CD4-positive, alpha-beta T cell treated with Interleukin-15 for 1 hour (primary cell): Measurements from ENCODE around the gene SLC4A2.
A peak's percentile ranks its signal among the peaks of the same experiment; 100 is the strongest.
"Not testable (repeated sequence)": the region's sequence is repeated elsewhere in the genome, so short reads cannot be mapped to it uniquely, and the experiment has no call there.

Experiments used
- DNase-seq: peaks from one replicate; pipeline ENCODE4 v3.0.0-alpha.2; 2020

Gene SLC4A2

GRCh38 chr7:151026771-151027727 lies 32.3 kb upstream of the SLC4A2 start:
- DNase-seq = not testable (repeated sequence)

DNA sequence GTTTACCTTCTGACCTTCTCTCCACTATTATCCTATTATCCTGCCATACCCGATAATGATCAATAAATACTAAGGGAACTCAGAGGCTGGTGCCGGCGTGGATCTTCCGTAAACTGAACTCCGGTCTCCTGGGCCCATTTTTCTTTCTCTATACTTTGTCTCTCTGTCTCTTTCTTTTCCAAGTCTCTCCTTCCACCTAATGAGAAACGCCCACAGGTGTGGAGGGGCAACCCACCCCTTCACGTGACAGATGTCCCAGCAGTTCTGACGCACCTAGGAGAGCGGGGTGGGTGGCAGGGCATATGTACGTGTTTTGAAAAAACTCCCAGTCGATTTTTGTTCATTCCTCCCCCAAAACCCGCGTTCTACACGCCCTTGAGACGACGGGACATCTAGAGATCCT lies 31.7 kb upstream of the SLC4A2 start:
- not testable (repeated sequence) for DNase-seq

DNA sequence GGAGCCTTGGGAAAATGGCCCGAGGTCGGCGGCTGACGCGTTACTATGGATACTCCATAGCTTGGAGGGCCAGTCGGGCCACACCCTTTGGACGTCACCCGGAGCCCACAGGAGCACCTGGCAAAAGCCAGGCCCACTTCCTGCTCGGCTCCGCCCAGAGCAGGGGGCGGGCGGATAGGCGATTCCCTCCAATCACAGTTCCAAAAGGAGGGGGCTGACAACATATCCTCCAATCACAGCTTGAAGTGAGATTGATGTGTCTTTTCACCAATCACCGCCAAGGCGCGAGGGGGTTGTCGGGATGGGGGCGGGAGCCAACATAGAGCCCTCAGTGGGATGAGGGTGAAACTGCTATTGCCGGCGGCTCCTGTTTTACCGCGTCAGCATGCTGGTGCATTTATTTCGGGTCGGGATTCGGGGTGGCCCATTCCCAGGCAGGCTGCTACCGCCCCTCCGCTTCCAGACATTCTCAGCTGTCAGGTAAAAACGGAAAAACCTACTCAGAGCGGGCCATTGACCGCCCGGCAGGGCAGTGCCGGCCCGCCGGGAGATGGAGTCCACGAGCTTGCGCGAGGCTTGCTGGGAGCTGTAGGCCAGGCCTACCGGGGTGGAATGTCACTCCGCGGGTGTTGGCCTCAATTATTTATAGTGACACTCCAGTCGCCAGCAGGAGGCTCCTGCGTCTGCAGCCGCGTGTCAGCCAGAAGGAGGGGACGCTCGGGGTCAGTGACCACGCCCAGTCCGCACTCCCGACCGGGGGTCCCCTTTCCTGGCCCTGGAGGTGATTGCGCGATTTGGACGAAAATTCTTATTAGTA lies 31.1 kb upstream of the SLC4A2 start, which contains the start of gene ABCB8:
ABCB8 (plus strand) TSS at position 320 of the 817 bp plus-strand sequence; CDS start at position 386, 66 bp downstream.
- peak; percentile 99 for DNase-seq

- DNase-seq = no peak
Observed at GRCh38 chr7:151028948-151029501, 30.4 kb upstream of the SLC4A2 start.

- no peak for DNase-seq
Observed at GRCh38 chr7:151031011-151031410, 28.4 kb upstream of the SLC4A2 start.

GRCh38 chr7:151032936-151033863 lies 26.2 kb upstream of the SLC4A2 start:
- DNase-seq = no peak

- DNase-seq = no peak
Observed at GRCh38 chr7:151033864-151034249, 25.5 kb upstream of the SLC4A2 start.

GRCh38 chr7:151034312-151035025 lies 24.9 kb upstream of the SLC4A2 start:
- DNase-seq = no peak

GRCh38 chr7:151035026-151035717 lies 24.2 kb upstream of the SLC4A2 start:
- no peak for DNase-seq

DNA sequence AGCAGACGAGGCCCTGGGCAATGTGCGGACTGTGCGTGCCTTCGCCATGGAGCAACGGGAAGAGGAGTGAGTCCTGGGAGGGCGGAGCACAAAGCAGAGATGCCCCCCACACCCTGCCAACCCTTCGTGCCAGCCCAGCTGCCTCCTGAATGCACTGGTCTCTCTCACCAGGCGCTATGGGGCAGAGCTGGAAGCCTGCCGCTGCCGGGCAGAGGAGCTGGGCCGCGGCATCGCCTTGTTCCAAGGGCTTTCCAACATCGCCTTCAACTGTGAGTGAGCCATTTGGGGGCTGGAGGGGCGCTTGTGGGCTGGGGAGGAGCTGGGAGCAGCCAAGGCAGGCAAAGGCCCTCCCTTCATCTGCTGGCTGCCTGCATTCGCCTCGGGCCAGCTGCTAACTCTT lies 23.5 kb upstream of the SLC4A2 start:
- no peak for DNase-seq

- DNase-seq = peak; percentile 75
Observed at GRCh38 chr7:151038951-151039849, 20.2 kb upstream of the SLC4A2 start.

DNA sequence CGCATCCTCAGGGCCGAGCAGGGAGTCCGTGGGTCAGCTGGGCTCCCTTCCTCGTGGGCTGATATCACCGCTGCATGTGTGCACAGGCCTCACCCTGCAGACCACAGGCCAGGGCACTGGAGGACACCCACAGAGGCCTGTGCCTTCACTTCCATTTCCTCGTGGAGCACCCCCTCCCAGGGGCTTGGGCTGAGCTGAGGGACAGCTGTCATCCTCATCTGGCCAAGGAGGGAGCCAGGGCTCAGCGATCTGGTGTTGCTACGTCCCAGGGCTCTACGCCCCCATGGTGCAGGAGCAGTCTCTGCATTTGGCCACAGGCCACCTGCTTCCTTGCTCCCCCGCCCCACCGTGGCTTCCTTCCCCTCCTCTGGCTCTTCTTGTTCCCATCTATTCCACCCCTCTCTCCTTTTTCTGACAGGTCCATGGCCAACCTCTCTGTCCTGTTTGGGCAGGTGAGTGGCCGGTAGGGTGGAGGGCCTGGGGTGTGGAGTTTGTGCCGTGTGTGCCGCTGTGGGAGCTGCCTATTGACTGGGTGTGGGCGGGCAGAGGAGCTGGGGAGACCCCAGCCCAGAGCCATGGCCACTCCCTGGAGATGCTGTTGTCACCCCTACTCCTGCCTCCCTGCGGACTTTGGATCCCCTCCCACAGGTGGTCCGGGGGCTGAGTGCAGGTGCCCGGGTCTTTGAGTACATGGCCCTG lies 19.4 kb upstream of the SLC4A2 start:
- no peak for DNase-seq

GRCh38 chr7:151040616-151041375 lies 18.6 kb upstream of the SLC4A2 start:
- DNase-seq = no peak

DNA sequence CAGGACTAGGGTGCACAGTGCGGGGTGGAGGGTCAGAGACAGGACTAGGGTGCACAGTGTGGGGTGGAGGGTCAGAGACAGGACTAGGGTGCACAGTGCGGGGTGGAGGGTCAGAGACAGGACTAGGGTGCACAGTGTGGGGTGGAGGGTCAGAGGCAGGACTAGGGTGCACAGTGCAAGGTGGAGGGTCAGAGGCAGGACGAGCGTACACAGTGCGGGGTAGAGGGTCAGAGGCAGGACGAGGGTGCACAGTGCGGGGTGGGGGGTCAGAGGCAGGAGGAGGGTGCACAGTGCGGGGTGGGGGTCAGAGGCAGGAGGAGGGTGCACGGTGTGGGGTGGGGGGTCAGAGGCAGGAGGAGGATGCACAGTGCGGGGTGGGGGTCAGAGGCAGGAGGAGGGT lies 15.9 kb upstream of the SLC4A2 start:
- not testable (repeated sequence) for DNase-seq

DNA sequence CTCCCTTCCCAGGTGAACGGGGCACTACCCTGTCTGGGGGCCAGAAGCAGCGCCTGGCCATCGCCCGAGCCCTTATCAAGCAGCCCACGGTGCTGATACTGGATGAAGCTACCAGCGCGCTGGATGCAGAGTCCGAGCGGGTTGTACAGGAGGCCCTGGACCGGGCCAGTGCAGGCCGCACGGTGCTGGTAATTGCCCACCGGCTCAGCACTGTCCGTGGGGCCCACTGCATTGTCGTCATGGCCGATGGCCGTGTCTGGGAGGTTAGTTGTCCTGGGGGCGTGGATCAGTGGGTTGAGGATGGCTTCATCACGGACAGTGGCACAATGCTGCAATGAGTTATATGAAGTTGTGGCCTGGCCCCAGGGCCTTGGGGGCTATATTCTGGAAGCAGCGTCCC lies 15.4 kb upstream of the SLC4A2 start:
- no peak for DNase-seq

- DNase-seq = no peak
Observed at GRCh38 chr7:151045262-151045661, 14.1 kb upstream of the SLC4A2 start.

GRCh38 chr7:151045967-151046366 lies 13.4 kb upstream of the SLC4A2 start:
- DNase-seq = no peak
